Measurements from ENCODE around the gene HOXC6. TPM values are rescaled to one million over a fixed set of nuclear protein-coding genes. Genes with fewer than 3 reads are reported as not detected.

HOXC6 gene
- total RNA-seq, 2 experiments from 2014 or later = not detected

- CTCF ChIA-PET = interaction anchor here (0.8 to 6.7 kb wide), 9 partner anchors 8 to 253 kb away, joined by 3 to 58 read pairs (median 4); partner anchors contain the start of genes HOXC10 and HOXC5
Measured at GRCh38 chr12:53996240-53997203, 31.7 kb upstream of the HOXC6 start.

GRCh38 chr12:53997204-53998109 is 30.8 kb upstream of the HOXC6 start:
- Mint-ChIP-seq H3K9me3 (no peaks in the 10 kb centered on the region), H3K4me1 (ENCODE audit: low read depth) (peaks cover 34% of the 10 kb centered on the region)
- intact Hi-C loops (cut with micrococcal nuclease) = no loop called here

More at GRCh38 chr12:53996240-53997203, 31.7 kb upstream of the HOXC6 start:
- ATAC-seq (no peak), DNase-seq (no peak)
- H3K4me1 Mint-ChIP-seq (ENCODE audit: low read depth) = peaks cover 36% of the 10 kb centered on the region
- H3K27ac Mint-ChIP-seq = no peak overlapping the region
- peaks cover 2% of the 10 kb centered on the region for H3K36me3 Mint-ChIP-seq (ENCODE audit: low read depth)
- POLR2A ChIA-PET = interaction anchor here (0.5 to 2.5 kb wide), 3 partner anchors 10 to 538 kb away, joined by 3 to 7 read pairs (median 3); no protein-coding TSS in a partner anchor
- H3K9me3 Mint-ChIP-seq = no peaks in the 10 kb centered on the region
- peak overlapping the region; percentile 62 for H3K4me3 Mint-ChIP-seq
- intact Hi-C loops (cut with micrococcal nuclease) = no loop called here
- H3K27me3 Mint-ChIP-seq = peaks cover 86% of the 10 kb centered on the region
- TF ChIP-seq CTCF (IDR thresholded peaks at IDR 0.05) = no peak

GRCh38 chr12:53998110-53998899 is 29.9 kb upstream of the HOXC6 start:
- ATAC-seq = no peak
- intact Hi-C loops (cut with micrococcal nuclease) = no loop called here
- peaks cover 87% of the 10 kb centered on the region for H3K27me3 Mint-ChIP-seq
- DNase-seq = no peak
- H3K4me1 Mint-ChIP-seq (ENCODE audit: low read depth) = peaks cover 32% of the 10 kb centered on the region
- H3K9me3 Mint-ChIP-seq = no peaks in the 10 kb centered on the region
- no peak for TF ChIP-seq CTCF (IDR thresholded peaks at IDR 0.05)
- H3K27ac Mint-ChIP-seq = no peak overlapping the region
- ChIA-PET CTCF (interaction anchor here (0.7 to 6.7 kb wide), 6 partner anchors 8 to 217 kb away, joined by 3 to 58 read pairs (median 8); partner anchors contain the start of genes HOXC10 and HOXC5), POLR2A (interaction anchor here (2.5 kb wide), 1 partner anchor 37 kb away, joined by 7 read pairs; no protein-coding TSS in a partner anchor)
- H3K4me3 Mint-ChIP-seq = no peak overlapping the region
- H3K36me3 Mint-ChIP-seq (ENCODE audit: low read depth) = peaks cover 2% of the 10 kb centered on the region

More at GRCh38 chr12:53997204-53998109, 30.8 kb upstream of the HOXC6 start:
- Mint-ChIP-seq H3K4me3 (no peak overlapping the region), H3K36me3 (ENCODE audit: low read depth) (peaks cover 2% of the 10 kb centered on the region), H3K27ac (no peak overlapping the region), H3K27me3 (peaks cover 86% of the 10 kb centered on the region)
- CTCF ChIA-PET = interaction anchor here (0.8 to 6.7 kb wide), 8 partner anchors 8 to 254 kb away, joined by 3 to 58 read pairs (median 6); partner anchors contain the start of genes HOXC10 and HOXC5
- no peak for TF ChIP-seq CTCF (IDR thresholded peaks at IDR 0.05)
- DNase-seq (no peak), ATAC-seq (no peak)
- POLR2A ChIA-PET = interaction anchor here (2.5 kb wide), 1 partner anchor 36 kb away, joined by 7 read pairs; no protein-coding TSS in a partner anchor

- H3K4me3 Mint-ChIP-seq = no peak overlapping the region
- no peaks in the 10 kb centered on the region for H3K9me3 Mint-ChIP-seq
- ChIA-PET POLR2A (interaction anchor here (2.5 kb wide), 1 partner anchor 38 kb away, joined by 7 read pairs; no protein-coding TSS in a partner anchor), CTCF (interaction anchor here (0.7 to 6.7 kb wide), 7 partner anchors 9 to 216 kb away, joined by 3 to 58 read pairs (median 8); partner anchors contain the start of genes HOXC10 and HOXC5)
- H3K27me3 Mint-ChIP-seq = peaks cover 86% of the 10 kb centered on the region
- peaks cover 31% of the 10 kb centered on the region for H3K4me1 Mint-ChIP-seq (ENCODE audit: low read depth)
- ATAC-seq = no peak
- intact Hi-C loops (cut with micrococcal nuclease) = no loop called here
- H3K27ac Mint-ChIP-seq = no peak overlapping the region
- DNase-seq = no peak
- no peak for TF ChIP-seq CTCF (IDR thresholded peaks at IDR 0.05)
- peaks cover 2% of the 10 kb centered on the region for H3K36me3 Mint-ChIP-seq (ENCODE audit: low read depth)
Measured at GRCh38 chr12:53998900-53999236, 29.4 kb upstream of the HOXC6 start.
